HG02642 (cell line): ENCODE measurements around the gene PCED1B.

Source experiments
- ATAC-seq: cut with Tn5 transposase; IDR thresholded peaks from one replicate; pipeline ENCODE4 v1.9.1; 2021; ENCODE audit warnings: mild to moderate bottlenecking; ENCODE audit not compliant: unreplicated experiment, poor library complexity

Gene PCED1B

GRCh38 chr12:47087088-47087688, 7.8 kb downstream of the PCED1B start:
- ATAC-seq: no peak

- ATAC-seq: no peak
These were observed 8.9 kb downstream of the PCED1B start for GRCh38 chr12:47088021-47088944.

GRCh38 chr12:47091009-47091408, 11.6 kb downstream of the PCED1B start:
- no peak for ATAC-seq

- no peak for ATAC-seq
These were observed 15.4 kb downstream of the PCED1B start for GRCh38 chr12:47094804-47095203.

- no peak for ATAC-seq
These were observed 16.2 kb downstream of the PCED1B start for GRCh38 chr12:47095446-47096236.

- no peak for ATAC-seq
These were observed 18.0 kb downstream of the PCED1B start for GRCh38 chr12:47097276-47097896.

GRCh38 chr12:47098099-47098498, 18.7 kb downstream of the PCED1B start:
- ATAC-seq: no peak

GRCh38 chr12:47099610-47100009, 20.2 kb downstream of the PCED1B start:
- ATAC-seq: no peak

GRCh38 chr12:47100160-47100559, 20.7 kb downstream of the PCED1B start:
- ATAC-seq: no peak

- no peak for ATAC-seq
These were observed 23.0 kb downstream of the PCED1B start for GRCh38 chr12:47102406-47102805.

GRCh38 chr12:47102845-47103651, 23.6 kb downstream of the PCED1B start:
- ATAC-seq: no peak

GRCh38 chr12:47105914-47106674, 26.7 kb downstream of the PCED1B start:
- no peak for ATAC-seq

GRCh38 chr12:47107446-47107845, 28.0 kb downstream of the PCED1B start:
- no peak for ATAC-seq

- no peak for ATAC-seq
These were observed 28.5 kb downstream of the PCED1B start for GRCh38 chr12:47107926-47108325.

GRCh38 chr12:47110011-47110541, 30.7 kb downstream of the PCED1B start:
- ATAC-seq: no peak

GRCh38 chr12:47110718-47111391, 31.4 kb downstream of the PCED1B start:
- ATAC-seq: no peak

GRCh38 chr12:47111392-47111778, 32.0 kb downstream of the PCED1B start:
- ATAC-seq: no peak

GRCh38 chr12:47111854-47112253, 32.4 kb downstream of the PCED1B start:
- ATAC-seq: no peak
